Smooth muscle cell of the pulmonary artery (primary cell): ENCODE data around the gene PRAMEF25. TPM values are rescaled to one million over a fixed set of nuclear protein-coding genes. Genes with fewer than 3 reads are reported as not detected.

Experiments used
- total RNA-seq: library from RNA; depleted of rRNA; stranded (reverse); fragments of >200 nt; gene quantifications from 2 replicates; pipeline ENCODE4 v1.2.3, GENCODE V29; 2014

Gene PRAMEF25
- total RNA-seq = not detected in 2 replicates

DNA sequence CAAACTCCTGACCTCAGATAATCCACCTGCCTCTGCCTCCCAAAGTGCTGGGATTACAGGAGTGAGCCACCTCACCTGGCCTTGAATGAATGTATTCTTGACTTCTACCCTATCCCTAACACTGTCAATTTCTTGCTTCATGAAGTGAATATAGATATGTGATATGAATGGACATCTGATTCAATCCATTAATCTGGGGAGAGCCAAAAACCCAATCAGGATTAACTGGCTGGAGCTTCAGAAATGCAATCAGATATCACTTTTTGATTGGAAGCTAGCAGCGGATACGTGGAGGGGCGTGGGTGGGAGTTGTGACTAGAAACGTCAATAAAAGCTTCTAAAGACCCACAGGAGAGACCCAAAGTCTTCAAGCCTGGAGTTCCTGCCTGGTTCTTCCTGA, at the start of gene PRAMEF25:
PRAMEF25 (plus strand) TSS at position 301 of the 400 bp plus-strand sequence. CDS start 2,920 bp downstream, outside the sequence.

DNA sequence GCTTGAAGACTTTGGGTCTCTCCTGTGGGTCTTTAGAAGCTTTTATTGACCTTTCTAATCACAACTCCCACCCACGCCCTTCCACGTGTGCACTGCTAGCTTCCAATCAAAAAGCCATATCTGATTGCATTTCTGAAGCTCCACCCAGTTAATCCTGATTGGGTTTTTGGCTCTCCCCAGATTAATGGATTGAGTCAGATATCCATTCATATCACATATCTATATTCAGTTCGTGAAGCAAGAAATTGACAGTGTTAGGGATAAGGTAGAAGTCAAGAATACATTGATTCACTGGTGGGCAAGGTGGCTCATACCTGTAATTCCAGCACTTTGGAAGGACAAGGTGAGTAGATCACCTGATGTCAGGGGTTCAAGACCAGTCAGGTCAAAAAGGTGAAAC, 14.1 kb upstream of the PRAMEF25 start, which contains the start of gene PRAMEF27:
PRAMEF27 (minus strand) TSS at position 101 of the 400 bp plus-strand sequence. CDS start 2,916 bp downstream, outside the sequence.

DNA sequence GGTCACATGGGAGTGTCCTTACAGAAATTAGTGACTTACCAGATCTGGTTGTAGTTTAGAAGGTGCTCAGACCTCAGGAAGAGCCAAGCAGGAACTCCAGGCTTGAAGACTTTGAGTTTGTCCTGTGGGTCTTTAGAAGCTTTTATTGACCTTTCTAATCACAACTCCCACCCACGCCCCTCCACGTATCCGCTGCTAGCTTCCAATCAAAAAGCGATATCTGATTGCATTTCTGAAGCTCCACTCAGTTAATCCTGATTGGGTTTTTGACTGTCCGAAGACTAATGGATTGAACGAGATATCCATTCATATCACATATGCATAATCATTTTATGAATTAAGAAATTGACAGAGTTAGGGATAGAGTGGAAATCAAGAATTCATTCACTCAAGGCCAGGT, 46.2 kb downstream of the PRAMEF25 start, which contains the start of gene HNRNPCL2:
HNRNPCL2 (minus strand) TSS at position 101 of the 400 bp plus-strand sequence. CDS start 454 bp downstream, outside the sequence.

Other genes with a start within 250 kb of the PRAMEF25 start
- gene PRAMEF11, start 239.4 kb upstream of the PRAMEF25 start, total RNA-seq = not detected in 2 replicates
- gene HNRNPCL1, start 222.1 kb upstream of the PRAMEF25 start, total RNA-seq = not detected in 2 replicates
- gene PRAMEF2, start 213.7 kb upstream of the PRAMEF25 start, total RNA-seq = not detected in 2 replicates
- gene PRAMEF4, start 184.6 kb upstream of the PRAMEF25 start, total RNA-seq = not detected in 2 replicates
- gene PRAMEF10, start 172.5 kb upstream of the PRAMEF25 start, total RNA-seq = not detected in 2 replicates
- not detected in 2 replicates for gene PRAMEF7, start 154.2 kb upstream of the PRAMEF25 start, total RNA-seq
- not detected in 2 replicates for gene PRAMEF6, start 123.2 kb upstream of the PRAMEF25 start, total RNA-seq
- gene PRAMEF27, start 14.2 kb upstream of the PRAMEF25 start, total RNA-seq = not detected in 2 replicates
- not detected in 2 replicates for gene HNRNPCL3, start 10.0 kb upstream of the PRAMEF25 start, total RNA-seq
- not detected in 2 replicates for gene HNRNPCL2, start 46.1 kb downstream of the PRAMEF25 start, total RNA-seq
- gene PRAMEF26, start 85.2 kb downstream of the PRAMEF25 start, total RNA-seq = not detected in 2 replicates
- not detected in 2 replicates for gene HNRNPCL4, start 94.9 kb downstream of the PRAMEF25 start, total RNA-seq
- gene PRAMEF9, start 101.1 kb downstream of the PRAMEF25 start, total RNA-seq = not detected in 2 replicates
- gene PRAMEF13, start 130.6 kb downstream of the PRAMEF25 start, total RNA-seq = not detected in 2 replicates
- gene PRAMEF18, start 155.4 kb downstream of the PRAMEF25 start, total RNA-seq = not detected in 2 replicates
- gene PRAMEF5, start 183.4 kb downstream of the PRAMEF25 start, total RNA-seq = not detected in 2 replicates
- gene PRAMEF8, start 214.4 kb downstream of the PRAMEF25 start, total RNA-seq = not detected in 2 replicates
- not detected in 2 replicates for gene PRAMEF33, start 232.8 kb downstream of the PRAMEF25 start, total RNA-seq
- not detected in 2 replicates for gene PRAMEF15, start 244.8 kb downstream of the PRAMEF25 start, total RNA-seq